ENCODE data around the gene TSPAN15.

The TSPAN15 gene

GRCh38 chr10:69451209-69451783 lies at the start of gene TSPAN15:
Gene TSPAN15, plus strand, starts transcription at chr10:69451465. Its CDS starts 130 bp downstream, at chr10:69451595.
- DNase-seq: peak; percentile 81

DNA sequence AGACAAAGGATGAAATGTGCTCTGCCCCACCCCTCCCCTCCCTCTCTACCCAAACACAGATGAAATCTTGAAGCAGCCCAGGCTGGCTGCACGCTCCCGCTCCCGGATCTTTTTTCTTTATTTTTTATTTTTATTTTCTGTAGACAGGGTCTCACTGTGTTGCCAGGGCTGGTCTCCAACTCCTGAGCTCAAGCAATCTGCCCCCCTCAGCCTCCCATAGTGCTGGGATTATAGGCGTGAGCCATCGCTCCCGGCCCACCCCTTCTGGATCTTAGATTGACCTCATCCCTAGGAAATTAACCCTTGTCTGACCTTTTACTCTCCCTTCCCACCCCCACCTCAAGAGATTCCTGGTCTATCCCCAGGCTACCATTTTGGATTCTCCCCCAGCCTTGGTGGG lies 48.9 kb upstream of the TSPAN15 start:
- no peak for DNase-seq

DNA sequence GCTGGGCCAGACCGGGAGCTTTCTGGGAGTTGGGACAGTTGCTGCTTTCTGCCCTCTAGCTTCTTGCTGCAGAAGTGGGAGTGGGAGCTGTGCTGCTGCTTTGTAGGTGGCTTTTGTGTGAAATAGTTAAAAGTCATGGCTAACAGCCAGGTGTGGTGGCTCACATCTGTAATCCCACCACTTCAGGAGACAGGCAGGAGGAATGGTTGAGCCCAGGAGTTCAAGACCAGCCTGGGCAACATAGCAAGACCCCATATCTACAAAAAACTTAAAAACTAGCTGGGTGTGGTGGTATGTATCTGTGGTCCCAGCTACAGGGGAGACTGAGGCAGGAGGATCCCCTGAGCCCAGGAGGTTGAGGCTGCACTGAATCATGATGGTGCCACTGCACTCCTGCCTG lies 48.2 kb upstream of the TSPAN15 start:
- no peak for DNase-seq

DNA sequence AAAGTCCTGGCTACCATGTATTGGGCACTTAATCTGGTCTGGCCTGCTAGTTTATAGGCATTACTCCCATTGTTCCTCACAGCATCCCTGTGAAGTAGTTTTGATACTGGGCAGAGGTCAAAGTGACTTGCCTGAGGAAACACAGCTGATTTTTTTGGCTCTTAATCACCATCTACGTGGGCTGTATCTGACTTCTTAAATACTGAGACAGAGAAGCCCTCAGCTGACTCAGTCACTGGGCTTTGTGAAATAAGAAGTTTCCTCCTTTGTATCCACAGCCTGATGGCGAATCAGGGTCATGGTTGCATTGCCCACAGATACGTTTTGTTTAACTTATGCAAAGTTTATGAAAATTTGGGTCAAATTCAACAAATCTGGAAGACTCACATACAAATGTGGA lies 47.7 kb upstream of the TSPAN15 start:
- no peak for DNase-seq

DNA sequence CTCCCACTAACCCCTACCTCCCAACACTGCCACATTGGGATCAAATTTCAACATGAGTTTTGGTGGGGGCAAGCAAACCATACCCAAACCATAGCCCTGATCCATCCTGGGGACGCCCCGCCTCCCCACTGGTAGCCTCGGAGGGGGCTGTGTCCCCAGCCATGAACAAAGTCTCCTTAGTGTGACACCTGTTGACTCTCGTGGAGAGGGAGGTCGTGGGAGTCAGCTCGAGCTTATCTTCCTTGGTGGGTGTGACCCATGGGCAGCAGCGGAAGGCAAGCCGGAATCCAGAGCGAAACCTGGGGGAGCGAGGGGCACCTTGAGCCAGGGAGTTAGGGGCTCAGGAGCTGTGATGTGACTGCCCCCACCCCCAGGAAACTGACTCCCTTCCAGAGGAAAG lies 46.5 kb upstream of the TSPAN15 start:
- DNase-seq: no peak

DNA sequence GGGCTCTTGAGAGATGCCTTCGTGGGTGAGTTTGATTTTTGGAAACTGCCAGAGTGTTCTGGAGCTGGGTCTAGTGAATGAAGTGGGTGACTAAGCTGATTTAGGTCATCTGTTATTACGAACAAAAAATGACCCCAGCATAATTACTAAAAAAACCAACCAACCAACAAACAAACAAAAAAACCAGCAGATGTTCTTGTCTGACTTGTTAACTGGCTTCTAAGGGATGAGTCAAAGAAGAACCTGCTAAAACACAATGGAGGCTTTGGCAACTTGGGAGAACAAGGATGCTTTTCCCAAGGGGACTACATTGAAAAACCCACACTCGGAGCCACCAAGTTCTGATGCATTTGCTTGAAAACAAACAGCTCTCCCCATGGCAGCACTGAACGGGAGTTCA lies 46.0 kb upstream of the TSPAN15 start:
- DNase-seq: no peak

- DNase-seq: no peak
Observed at GRCh38 chr10:69406302-69406811, 44.9 kb upstream of the TSPAN15 start.

- DNase-seq: no peak
Observed at GRCh38 chr10:69406816-69407580, 44.3 kb upstream of the TSPAN15 start.

DNA sequence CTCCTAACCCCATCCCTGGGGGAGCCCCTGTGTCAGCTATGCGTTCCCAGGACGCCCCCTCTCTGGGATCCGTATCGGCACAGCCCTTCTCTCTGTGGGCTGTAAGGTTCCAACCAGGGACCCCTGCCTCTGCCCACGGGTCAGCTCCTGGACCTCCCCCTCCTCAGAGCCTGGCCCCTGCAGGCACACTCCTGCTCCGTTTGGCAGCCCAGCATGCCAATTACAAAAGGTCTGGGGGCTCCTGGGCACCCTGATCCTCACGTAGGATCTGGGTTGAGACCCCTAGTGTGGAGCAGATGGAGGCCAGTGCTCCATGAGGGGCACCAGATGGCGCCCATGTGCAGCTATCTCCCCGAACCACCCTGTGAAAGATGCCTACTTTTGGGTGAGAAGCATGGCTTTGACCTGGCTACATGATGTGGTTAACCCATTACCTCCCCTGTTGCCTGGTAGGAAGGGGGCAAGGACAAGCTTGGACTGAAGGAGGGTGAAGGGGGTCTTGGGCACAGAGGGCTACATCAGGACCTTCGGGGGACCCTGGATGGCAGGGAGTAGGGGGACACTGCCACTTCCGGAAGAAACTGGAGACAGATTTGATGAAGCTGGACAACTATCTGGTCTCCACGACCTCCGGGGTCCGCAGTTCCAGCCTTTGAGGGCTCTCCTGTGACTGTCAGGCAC lies 43.5 kb upstream of the TSPAN15 start:
- DNase-seq: no peak

DNA sequence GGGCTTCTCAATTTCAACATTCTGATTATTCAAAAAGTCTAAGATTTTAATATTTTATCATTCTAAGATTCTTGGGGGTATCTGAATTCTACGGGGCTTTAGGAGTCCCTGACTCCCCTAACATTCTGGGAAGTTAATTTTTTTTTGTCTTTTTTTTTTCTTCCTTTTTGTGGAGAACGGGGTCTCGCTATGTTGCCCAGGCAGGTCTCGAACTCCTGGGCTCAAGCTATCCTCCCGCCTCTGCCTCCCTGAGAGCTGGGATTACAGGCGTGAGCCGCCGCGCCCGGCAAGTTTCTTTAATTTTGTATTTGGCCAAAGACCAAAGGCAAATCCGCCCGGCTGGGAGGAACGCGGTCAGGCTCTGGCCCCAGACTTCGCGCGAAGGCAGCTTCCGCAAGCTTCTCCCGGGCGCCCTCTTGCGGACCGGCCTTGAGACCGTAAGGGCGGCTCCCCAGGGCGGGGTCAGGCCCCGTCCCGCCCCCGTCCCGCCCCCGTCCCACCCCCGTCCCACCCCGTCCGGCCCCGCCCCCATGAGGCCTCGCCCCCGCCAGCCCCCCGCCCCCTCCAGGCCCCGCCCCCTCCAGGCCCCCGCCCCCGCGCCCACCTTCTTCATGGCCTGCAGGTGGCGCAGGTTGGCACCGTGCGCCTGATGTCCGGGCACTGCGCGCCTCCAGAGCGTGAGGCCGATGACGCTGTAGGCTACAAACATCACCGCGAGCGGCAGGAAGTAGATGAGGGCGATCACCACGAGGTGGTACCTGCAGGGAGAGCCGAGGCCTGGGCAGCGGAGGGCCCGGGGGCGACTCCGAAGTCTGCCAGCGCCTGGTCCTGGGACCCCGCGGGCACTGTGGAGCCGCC lies 42.7 kb upstream of the TSPAN15 start:
- DNase-seq: peak; percentile 78

- no peak for DNase-seq
Observed at GRCh38 chr10:69409176-69409495, 42.1 kb upstream of the TSPAN15 start.

- no peak for DNase-seq
Observed at GRCh38 chr10:69409968-69410367, 41.3 kb upstream of the TSPAN15 start.

- DNase-seq: no peak
Observed at GRCh38 chr10:69410487-69410886, 40.8 kb upstream of the TSPAN15 start.

DNA sequence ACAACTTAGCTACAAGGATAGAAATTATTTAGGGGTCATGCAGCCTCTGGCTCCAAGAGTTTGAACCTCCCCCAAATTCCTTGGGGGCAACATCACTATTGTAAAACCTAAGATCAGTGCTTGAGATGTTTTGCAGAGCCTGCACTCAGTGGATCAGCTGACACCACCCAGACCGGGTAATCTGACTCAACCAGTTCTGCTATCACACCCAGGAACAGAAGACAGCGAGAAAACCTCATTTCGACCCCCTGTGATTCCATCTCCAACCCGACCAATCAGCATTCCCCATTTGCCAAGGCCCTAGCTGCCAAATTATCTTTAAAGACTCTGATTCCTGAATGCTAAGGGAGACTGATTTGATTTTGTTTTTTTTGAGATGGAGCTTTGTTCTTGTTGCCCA lies 39.8 kb upstream of the TSPAN15 start:
- DNase-seq: no peak

- no peak for DNase-seq
Observed at GRCh38 chr10:69412232-69412790, 39.0 kb upstream of the TSPAN15 start.

DNA sequence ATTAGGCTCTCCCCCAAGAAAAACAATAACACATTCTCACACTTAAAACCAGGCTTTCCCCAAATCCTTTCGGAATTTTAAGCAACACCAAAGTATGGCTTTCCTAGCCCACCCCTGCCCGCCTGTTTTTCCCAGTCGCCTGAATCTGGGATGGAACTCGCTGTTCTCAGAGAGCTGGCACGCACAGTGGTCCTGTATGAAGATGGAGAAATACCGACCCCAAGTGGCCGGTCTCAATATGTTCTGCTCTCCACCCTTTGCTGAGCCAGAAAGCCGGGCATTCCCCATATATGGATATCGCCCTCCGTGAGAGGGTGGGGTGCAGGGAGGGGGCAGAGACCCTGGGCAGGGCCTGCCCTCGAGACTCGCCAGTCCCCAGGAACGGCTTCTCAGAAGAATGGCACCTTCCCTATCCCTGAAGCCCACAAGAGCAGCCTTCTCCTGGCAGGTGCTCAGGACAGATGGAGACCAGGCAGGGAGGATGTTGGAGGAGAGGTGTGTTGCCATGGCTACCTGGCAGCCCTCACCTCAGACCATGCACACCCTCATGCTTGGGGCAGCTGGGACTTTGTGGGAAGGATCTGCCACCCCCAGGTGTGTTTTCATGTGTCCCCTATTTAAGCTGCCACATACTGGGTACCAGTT lies 37.9 kb upstream of the TSPAN15 start:
- peak; percentile 32 for DNase-seq

GRCh38 chr10:69414036-69415018 lies 36.9 kb upstream of the TSPAN15 start:
- DNase-seq: no peak

DNA sequence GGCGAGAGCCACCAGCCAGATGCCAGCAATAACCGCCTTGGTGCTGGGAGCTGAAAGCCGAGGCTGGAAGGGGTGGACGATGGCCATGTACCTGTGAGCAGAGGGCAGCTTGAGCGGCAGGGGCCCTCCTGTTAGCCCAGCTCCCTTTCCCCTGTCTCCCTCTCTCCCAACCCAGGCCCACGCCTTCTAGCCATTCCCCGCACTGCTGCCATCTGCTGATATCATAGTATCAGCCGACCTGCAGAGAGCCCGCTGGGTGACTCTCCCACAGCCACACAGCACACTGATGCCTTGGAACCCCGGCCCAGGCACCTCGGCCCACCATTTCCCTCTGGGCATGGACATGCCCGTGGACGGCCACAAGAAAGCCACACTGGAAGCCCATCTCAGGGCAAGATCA lies 36.2 kb upstream of the TSPAN15 start:
- no peak for DNase-seq

DNA sequence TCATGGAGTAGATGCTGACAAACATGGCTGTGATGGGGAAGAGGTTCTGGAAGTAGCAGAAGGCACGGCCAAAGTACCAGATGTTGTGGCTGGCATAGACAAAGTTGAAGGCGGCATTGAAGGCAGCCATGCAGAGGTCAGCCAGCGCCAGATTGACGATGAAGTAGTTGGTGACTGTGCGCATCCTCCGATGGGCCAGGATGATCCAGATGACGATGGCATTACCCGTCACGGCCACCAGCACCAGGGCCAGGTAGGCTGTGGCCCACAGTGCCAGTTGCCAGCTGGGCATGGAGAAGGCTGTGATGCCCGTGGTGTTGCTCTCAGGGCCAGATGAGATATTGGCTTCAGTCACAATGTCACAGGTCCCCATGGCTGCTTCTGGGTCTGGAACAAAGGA lies 35.3 kb upstream of the TSPAN15 start:
- no peak for DNase-seq

DNA sequence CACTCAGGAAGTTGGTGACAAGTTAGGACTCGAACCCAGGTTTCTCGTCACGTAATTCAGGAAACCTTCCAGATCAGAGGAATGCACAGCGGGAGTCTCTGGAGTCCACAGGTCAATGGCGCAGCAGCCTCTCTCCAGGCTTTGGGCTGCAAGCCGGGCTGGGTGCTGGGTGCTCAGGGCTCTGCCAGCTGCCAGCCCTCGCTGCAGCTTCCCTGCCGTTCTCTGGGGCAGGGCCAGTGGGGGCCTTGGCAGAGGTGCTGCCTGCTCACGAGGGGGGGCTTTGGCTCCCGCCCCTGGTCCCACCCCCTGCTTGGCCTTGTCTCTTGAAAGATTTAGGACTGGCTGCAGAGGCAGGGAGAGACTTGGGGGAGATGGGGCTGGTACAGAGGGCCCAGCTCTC lies 34.6 kb upstream of the TSPAN15 start, which contains the start of gene TACR2:
Gene TACR2 (minus strand): TSS at position 224 of the 400 bp plus-strand sequence. CDS start 595 bp downstream, outside the sequence.
- no peak for DNase-seq

DNA sequence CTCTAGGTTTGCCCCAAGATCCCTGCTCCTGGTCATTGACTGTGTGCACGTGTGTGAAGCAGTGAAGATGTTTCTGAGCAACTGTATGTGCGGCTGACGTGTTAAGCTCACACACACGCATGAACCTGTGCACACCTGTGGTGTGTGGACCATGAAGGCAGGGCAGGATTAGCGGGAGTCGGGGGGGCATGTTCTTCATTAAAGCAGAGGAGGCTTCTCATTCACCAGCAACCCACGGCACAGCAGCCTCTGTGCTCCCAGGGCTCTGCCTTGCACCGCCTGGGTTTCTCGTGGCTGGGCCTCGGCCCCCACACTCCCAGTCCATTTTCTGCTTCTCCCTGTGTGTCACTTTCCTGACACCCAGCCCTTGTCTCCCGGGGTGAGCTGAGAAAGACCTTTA lies 33.7 kb upstream of the TSPAN15 start:
- DNase-seq: no peak

Measured in NCI-H1105 (cell line).